Stimulated activated CD8-positive, alpha-beta memory T cell treated with anti-CD3 and anti-CD28 coated beads, Interleukin-15, amount 100 ng/mL, for 4 hours (primary cell): ENCODE results near the gene PHKG2.
"Not testable (repeated sequence)": the region's sequence is repeated elsewhere in the genome, so short reads cannot be mapped to it uniquely, and the experiment has no call there.

Source experiments
- DNase-seq, 2 donors: peaks; one replicate each; pipeline ENCODE4 v3.0.0-alpha.2; 2020; ENCODE audit warnings: low read depth in 2 of 2

PHKG2 gene

DNA sequence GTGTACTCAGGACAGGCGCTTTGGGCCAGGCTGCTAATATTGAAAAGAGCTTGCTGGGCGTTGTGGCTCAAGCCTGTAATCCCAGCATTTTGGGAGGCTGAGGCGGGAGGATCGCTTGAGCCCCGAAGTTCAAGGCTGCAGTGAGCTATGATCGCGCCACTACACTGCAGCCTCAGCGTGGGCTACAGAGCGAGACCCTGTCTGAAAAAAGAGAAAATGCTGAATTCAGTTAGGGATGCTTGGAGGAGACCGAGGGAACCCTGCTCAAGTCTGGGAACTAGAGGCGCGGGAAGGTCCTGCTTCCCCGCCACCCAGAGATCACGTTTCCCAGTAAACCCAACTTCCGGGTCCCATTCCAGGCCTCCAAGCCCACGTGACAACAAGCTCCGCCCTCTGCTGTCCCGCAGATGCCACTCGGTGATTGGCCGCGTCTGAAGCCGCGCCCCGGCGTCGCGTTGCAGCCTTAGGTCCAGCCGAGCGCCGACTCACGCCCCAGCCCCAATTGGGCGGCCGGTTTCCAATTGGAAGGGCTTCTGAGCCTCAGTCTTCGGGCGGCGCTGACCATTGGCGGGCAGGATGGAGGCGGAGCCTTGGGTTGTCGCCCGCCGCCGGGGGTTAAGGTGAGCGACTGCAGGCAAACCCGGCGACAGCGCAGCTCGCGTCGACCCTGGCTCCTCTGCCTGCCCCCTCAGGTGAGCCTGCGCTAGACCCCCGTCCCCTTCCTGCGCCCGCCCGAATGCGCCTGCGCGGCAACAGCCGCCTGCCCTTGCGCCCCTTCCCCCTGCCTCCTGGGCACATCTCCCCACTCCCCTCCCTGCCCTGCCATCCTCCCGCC is at the start of gene PHKG2:
Gene PHKG2, plus strand, starts transcription at position 627 of the 835 bp plus-strand sequence. CDS start 396 bp downstream, outside the sequence.
- DNase-seq, result peak; percentile 84 to 85

- DNase-seq, result peak; percentile 60 to 75
Observed at GRCh38 chr16:30698816-30699614, 49.2 kb upstream of the PHKG2 start, which contains the start of gene SRCAP. Gene SRCAP (plus strand): TSS chr16:30699171. CDS start chr16:30700825, 1,654 bp downstream.

GRCh38 chr16:30699615-30700099 is 48.6 kb upstream of the PHKG2 start:
- DNase-seq, result no peak

DNA sequence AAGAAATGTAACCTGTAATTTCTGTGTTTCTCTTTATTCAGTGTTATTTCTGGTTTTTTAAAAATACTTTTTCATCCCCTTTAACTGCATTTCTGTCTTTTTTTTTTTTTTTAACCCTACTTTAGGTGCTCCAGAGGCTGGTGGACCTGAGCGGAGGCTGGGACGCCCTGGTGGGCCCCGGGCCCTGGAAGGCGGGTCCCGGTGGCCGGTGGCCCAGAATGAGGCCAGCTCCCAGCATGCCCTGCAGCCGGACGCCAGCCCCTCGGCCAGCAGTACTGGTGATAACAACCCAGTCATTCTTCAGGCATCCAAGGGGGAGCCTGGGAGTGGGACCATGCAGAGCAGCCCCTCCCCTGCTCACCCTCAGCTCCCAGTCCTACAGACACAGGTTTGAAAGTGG is 47.7 kb upstream of the PHKG2 start:
- DNase-seq, result no peak

GRCh38 chr16:30700971-30701370 is 47.3 kb upstream of the PHKG2 start:
- no peak for DNase-seq

- DNase-seq, result not testable (repeated sequence)
Observed at GRCh38 chr16:30703071-30703470, 45.2 kb upstream of the PHKG2 start.

DNA sequence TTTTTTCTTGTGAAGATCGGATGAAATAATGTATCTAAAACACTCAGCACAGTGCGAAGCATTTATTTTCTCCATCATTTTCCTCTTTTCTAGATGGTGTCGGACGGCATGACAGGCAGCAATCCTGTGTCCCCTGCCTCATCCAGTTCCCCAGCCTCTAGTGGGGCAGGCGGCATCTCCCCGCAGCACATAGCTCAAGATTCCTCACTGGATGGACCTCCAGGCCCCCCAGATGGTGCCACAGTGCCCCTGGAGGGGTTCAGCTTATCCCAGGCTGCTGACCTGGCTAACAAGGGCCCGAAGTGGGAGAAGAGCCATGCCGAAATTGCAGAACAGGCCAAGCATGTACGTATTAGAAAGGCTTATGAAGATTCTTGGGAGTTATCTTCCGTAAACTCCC is 44.3 kb upstream of the PHKG2 start:
- no peak for DNase-seq

GRCh38 chr16:30706046-30706445 is 42.2 kb upstream of the PHKG2 start:
- DNase-seq, result no peak

DNA sequence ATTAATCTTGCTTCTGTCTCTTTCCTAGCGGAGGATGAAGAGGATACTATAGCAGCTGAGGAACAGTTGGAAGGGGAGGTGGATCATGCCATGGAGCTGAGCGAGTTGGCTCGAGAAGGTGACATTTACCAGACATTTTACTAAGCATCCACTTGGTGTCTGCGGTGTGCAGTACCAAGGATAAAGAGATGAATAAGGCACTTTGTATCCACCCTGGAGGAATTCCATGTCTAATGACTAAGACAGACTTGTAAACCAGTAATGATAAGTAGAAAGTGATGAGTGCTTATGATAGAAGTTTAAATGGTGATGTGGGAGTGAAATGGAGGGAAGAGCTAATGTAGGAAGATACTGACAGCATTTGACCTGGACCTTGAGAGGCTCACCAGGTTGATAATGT is 37.3 kb upstream of the PHKG2 start:
- no peak for DNase-seq

- no peak for DNase-seq
Observed at GRCh38 chr16:30711712-30712111, 36.5 kb upstream of the PHKG2 start.

DNA sequence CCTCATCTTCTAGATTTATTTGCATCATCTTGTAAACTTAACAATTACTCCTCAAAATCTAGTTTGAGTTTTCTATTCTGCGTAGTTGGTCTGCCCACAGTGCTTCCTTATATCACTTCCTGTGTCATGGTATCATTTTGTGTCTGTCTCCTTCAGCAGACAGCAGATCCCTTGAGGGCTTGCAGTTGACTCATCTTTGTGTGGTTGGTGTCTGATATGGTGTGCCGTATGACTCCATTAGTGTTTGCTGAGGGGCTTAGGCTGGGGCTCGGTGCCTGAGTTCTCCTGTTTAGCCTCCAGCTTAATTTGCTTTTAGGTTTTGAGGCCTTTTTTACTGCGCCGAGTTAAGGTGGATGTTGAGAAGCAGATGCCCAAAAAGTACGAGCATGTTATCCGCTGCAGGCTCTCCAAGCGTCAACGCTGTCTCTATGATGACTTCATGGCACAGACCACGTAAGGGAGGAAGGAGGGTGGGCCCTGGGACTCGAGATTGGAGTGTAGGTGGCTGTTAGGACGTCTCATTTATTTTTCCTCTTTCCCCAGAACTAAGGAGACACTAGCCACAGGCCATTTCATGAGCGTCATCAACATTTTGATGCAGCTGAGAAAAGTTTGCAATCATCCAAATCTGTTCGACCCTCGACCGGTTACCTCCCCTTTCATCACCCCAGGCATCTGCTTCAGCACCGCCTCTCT is 32.3 kb upstream of the PHKG2 start:
- peak; percentile 18 to 43 for DNase-seq

- no peak for DNase-seq
Observed at GRCh38 chr16:30720086-30720485, 28.1 kb upstream of the PHKG2 start.

GRCh38 chr16:30720694-30721093 is 27.5 kb upstream of the PHKG2 start:
- DNase-seq, result no peak

- DNase-seq, result no peak
Observed at GRCh38 chr16:30721167-30721566, 27.1 kb upstream of the PHKG2 start.

DNA sequence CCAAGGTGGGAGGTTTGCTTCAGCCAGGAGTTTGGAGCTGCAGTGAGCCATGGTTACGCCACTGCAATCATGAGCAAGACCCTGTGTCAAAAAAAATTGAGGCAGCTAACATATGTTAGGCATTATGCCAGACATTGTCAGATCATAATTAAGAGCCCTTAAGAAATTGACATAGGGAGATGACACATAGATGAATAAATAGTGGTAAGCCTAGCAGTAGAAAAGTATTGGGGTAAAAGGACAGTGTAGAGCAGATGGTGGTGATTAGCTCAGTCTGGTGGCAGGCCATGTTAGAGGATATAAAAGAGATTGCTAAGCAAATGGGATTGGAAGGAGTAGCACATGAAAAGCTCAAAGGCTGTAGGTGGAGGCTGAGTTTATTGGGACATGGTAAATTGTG is 26.6 kb upstream of the PHKG2 start:
- no peak for DNase-seq

DNA sequence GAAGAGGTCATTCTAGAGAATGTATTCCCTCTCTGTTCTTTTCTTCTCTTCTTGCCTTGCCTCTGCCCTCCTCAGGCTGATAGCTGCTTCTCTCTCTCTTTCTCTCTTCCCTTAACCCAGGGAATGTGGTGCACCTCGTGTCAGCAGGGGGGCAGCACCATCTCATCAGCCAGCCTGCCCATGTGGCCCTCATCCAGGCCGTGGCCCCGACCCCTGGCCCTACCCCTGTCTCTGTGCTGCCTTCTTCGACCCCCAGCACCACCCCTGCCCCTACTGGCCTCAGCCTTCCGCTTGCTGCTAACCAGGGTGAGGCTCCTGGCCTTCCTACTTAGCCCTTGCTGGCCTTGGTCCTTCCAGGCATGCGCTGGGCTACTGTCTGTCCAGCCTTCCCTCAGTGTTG is 25.8 kb upstream of the PHKG2 start:
- no peak for DNase-seq

- no peak for DNase-seq
Observed at GRCh38 chr16:30722916-30723315, 25.3 kb upstream of the PHKG2 start.

GRCh38 chr16:30723725-30724355 is 24.4 kb upstream of the PHKG2 start:
- no peak for DNase-seq

GRCh38 chr16:30724641-30725417 is 23.4 kb upstream of the PHKG2 start:
- DNase-seq, result no peak

- no peak for DNase-seq
Observed at GRCh38 chr16:30725418-30725792, 22.8 kb upstream of the PHKG2 start.

- no peak for DNase-seq
Observed at GRCh38 chr16:30728321-30728720, 19.9 kb upstream of the PHKG2 start.
